Lung (tissue), 12 donors: ENCODE results near the gene APOBEC3C. TPM values are rescaled to one million over a fixed set of nuclear protein-coding genes. Genes with fewer than 3 reads are reported as not detected.

ENCODE experiments used
- ATAC-seq: fragments of 200-7000 bp; cut with Tn5 transposase; one replicate; pipeline ENCODE4 v1.9.1; 2020; ENCODE audit warnings: moderate number of reproducible peaks; ENCODE audit not compliant: insufficient read depth, low FRiP score
- DNase-seq, 3 donors: peaks; one replicate each; pipeline ENCODE4 v3.0.0-alpha.2; 2013 to 2017
- H3K27ac ChIP-seq, 2 donors: one replicate each; pipeline ENCODE4 v1.5.1; 2013; ENCODE audit warnings: mild to moderate bottlenecking in 2 of 2, moderate library complexity in 2 of 2, control low read depth in 1 of 2, inconsistent platforms in 1 of 2, low read depth in 1 of 2, low read length in 1 of 2
- H3K27me3 ChIP-seq, 3 donors: one replicate each; pipeline ENCODE4 v1.5.1; 2013; ENCODE audit warnings: low read length in 2 of 3; ENCODE audit not compliant: control insufficient read depth in 3 of 3, insufficient read depth in 3 of 3
- H3K36me3 ChIP-seq, 4 donors: one replicate each; pipeline ENCODE4 v1.5.1; 2013; ENCODE audit warnings: low read length in 4 of 4, mild to moderate bottlenecking in 1 of 4, moderate library complexity in 1 of 4; ENCODE audit not compliant: control insufficient read depth in 4 of 4, insufficient read depth in 4 of 4
- H3K4me1 ChIP-seq, 5 donors: one replicate each; pipeline ENCODE4 v1.5.1; 2013; ENCODE audit warnings: low read length in 5 of 5, mild to moderate bottlenecking in 2 of 5, moderate library complexity in 1 of 5; ENCODE audit not compliant: control insufficient read depth in 5 of 5, insufficient read depth in 5 of 5
- H3K4me3 ChIP-seq: one replicate; pipeline ENCODE4 v1.5.1; 2013; ENCODE audit warnings: mild to moderate bottlenecking, control low read depth, moderate library complexity
- H3K9ac ChIP-seq, 2 donors: one replicate each; pipeline ENCODE4 v1.5.1; 2013; ENCODE audit warnings: low read length in 2 of 2, control low read depth in 1 of 2; ENCODE audit not compliant: insufficient read depth in 1 of 2
- H3K9me3 ChIP-seq, 4 donors: one replicate each; pipeline ENCODE4 v1.5.1; 2013; ENCODE audit warnings: low read length in 3 of 4, mild to moderate bottlenecking in 1 of 4, moderate library complexity in 1 of 4; ENCODE audit not compliant: control insufficient read depth in 4 of 4, insufficient read depth in 3 of 4
- WGBS, 2 donors: extraction: QIAGEN DNeasy Blood & Tissue Kit; methylation state at CpG; one replicate each; pipeline ENCODE4 v1.1.7; 2013; 5-methylcytosine and 5-hydroxymethylcytosine counted together
- polyA plus RNA-seq, 2 donors: library from polyadenylated mRNA; stranded (reverse); fragments of 200-250 nt; gene quantifications; one replicate each; pipeline ENCODE4 v1.2.1, GENCODE V29; 2013
- total RNA-seq, 2 donors: library from RNA; depleted of rRNA in 1 of 2; stranded (reverse); fragments of >200 nt in 1 of 2; gene quantifications; one replicate each; pipeline ENCODE4 v1.2.1, GENCODE V29; 2014 to 2021
- TF ChIP-seq, protein P1 (sequence below): IDR thresholded peaks from 2 replicates; pipeline ENCODE4 v1.5.1; 2012; ENCODE audit warnings: mild to moderate bottlenecking; ENCODE audit errors: control extremely low read depth, extremely low read depth
- donor health status: control.
- donor health status: control.
- donor health status: Bipolar disorder and iron deficiency.
- donor health status: healthy.
- donor health status: DM: yes; HTN: yes; CAD: no.

APOBEC3C gene
- total and polyA plus RNA-seq, 4 donors, result 11.1 to 21.7 (median 13.6) TPM

DNA sequence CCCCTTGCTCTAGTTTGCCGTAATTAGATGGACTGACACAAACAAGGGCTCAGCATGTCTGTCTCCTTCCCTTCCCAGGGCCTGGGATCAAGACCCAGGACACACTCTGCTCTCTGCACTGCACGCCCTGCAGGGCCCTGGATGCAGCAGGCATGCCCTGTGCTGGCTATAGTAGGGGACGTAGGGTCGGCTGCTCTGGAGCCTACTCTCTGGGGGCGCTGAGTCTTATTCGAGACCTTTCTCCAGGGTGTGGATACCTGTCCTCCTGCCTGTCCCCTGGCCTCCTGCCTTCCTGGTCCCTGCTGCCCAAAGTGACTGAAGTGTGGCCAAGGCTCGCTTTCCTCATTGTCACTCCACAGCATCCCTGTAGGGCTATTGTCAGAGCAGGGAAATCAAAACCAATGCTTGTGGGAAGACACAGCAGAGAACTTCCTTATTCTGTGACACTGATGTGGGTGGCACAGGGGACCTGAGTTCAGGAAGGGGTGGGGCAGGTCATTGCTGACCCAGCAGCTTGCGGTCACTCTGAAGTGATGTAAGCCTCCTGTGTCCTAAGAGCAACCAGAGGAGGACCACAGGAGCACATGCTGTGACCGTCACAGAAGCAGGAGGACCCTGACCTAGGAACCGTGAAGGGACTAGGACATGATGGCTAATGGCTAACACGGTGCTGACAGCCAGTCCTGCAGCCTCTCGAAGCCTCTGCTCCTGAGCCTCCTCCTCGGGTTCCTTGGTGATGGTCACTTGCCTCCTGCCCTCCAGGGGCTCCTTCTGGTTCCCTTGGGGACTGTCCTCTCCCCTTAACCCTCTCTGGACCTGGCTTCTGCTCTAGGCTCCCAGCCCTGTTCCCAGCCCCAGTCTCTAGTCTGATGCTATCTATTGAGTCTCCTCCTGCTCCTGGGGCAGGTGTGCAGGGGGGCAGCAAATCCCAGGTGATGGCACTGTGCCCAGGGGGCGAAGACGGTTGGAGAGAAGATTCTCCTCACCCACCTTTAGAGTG is 46.3 kb upstream of the APOBEC3C start:
- Histone ChIP-seq H3K27ac (peak overlapping the region in 1 of 2 donors; percentile 26), H3K9me3 (no peaks in the 10 kb centered on the region), H3K4me3 (no peak overlapping the region), H3K4me1 (peaks cover 0 to 3% (median 0%) of the 10 kb centered on the region in 5 donors), H3K27me3 (no peaks in the 10 kb centered on the region), H3K36me3 (no peaks in the 10 kb centered on the region), H3K9ac (no peak overlapping the region)
- DNase-seq, result no peak
- ATAC-seq, result no peak
- TF ChIP-seq, protein P1, sequence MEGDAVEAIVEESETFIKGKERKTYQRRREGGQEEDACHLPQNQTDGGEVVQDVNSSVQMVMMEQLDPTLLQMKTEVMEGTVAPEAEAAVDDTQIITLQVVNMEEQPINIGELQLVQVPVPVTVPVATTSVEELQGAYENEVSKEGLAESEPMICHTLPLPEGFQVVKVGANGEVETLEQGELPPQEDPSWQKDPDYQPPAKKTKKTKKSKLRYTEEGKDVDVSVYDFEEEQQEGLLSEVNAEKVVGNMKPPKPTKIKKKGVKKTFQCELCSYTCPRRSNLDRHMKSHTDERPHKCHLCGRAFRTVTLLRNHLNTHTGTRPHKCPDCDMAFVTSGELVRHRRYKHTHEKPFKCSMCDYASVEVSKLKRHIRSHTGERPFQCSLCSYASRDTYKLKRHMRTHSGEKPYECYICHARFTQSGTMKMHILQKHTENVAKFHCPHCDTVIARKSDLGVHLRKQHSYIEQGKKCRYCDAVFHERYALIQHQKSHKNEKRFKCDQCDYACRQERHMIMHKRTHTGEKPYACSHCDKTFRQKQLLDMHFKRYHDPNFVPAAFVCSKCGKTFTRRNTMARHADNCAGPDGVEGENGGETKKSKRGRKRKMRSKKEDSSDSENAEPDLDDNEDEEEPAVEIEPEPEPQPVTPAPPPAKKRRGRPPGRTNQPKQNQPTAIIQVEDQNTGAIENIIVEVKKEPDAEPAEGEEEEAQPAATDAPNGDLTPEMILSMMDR, result no peak
- WGBS, 2 donors, result 62 to 69% methylated on average over 15 of the region's 15 CpGs

DNA sequence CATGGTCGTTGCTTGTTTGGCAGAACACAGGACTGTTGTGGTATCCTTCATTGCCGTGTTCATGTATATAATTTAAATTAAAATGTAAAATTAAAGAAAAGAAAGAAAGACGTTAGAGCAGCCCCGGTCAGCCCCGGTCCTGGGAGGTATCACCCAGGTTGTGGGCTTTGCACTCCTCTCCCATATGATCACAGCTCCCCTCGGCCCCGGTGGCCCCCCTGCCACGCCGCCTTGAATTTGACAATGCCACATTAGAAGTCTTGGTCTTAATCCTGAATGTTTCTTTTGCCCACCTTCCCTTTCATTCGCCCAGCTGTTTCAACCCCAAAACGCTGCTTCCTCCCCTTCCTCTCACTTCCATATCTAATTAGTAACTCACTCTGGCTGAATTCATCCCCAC is 45.3 kb upstream of the APOBEC3C start:
- Histone ChIP-seq H3K4me1 (peaks cover 0 to 3% (median 0%) of the 10 kb centered on the region in 5 donors), H3K36me3 (no peaks in the 10 kb centered on the region), H3K27me3 (no peaks in the 10 kb centered on the region), H3K4me3 (no peak overlapping the region), H3K9me3 (no peaks in the 10 kb centered on the region), H3K9ac (no peak overlapping the region), H3K27ac (no peak overlapping the region)
- ATAC-seq (no peak), DNase-seq (no peak)
- TF ChIP-seq, protein P1, result no peak
- 80 to 90% methylated on average over 11 of the region's 11 CpGs for WGBS, 2 donors

DNA sequence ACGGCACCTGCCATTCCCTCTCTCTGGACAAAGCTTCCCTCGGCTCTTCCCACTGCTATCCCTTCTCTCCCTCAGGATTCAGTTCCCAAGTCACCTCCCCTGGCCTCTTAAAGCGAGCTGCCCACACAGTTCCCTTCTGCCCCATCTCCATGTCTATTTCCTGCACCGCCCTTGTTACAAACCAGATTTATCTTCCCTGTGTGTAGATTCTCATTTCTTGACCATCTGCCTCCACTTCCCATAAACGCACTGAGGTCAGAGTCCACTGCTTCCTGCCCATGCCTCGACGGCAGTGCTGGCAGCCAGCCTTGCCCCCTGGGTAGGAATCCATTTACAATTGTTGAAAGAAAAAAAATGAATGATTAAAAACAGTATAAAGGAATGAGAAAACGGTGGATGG is 43.5 kb upstream of the APOBEC3C start:
- Histone ChIP-seq H3K9me3 (no peaks in the 10 kb centered on the region), H3K36me3 (no peaks in the 10 kb centered on the region), H3K27ac (no peak overlapping the region), H3K9ac (no peak overlapping the region), H3K27me3 (no peaks in the 10 kb centered on the region), H3K4me1 (peaks cover 0 to 3% (median 0%) of the 10 kb centered on the region in 5 donors), H3K4me3 (no peak overlapping the region)
- DNase-seq, result no peak
- 38 to 44% methylated on average over 8 of the region's 8 CpGs for WGBS, 2 donors
- ATAC-seq, result no peak
- TF ChIP-seq, protein P1, result no peak
